PC-9 (cell line): Measurements from ENCODE around the gene NR6A1. TPM values are rescaled to one million over a fixed set of nuclear protein-coding genes. Genes with fewer than 3 reads are reported as not detected.
A peak's percentile ranks its signal among the peaks of the same experiment; 100 is the strongest.

Experiments
- BruUV-seq: library from RNA; stranded (reverse); fragments of 400-500 nt; replicated peaks from 2 replicates; lab custom pipeline; 2021; lab: Mats Ljungman, UMichigan
- CTCF ChIA-PET: fragments of 300-600 bp; sonication (Branson Sonifier 250); formaldehyde crosslinking; loops from one replicate; lab custom pipeline; 2022; ENCODE audit warnings: antibody characterized with exemption; lab: Charles Lee
- POLR2A ChIA-PET: fragments of 300-600 bp; sonication (Branson Sonifier 250); formaldehyde crosslinking; loops from one replicate; lab custom pipeline; 2022; ENCODE audit warnings: antibody characterized with exemption; ENCODE audit not compliant: unreplicated experiment; lab: Charles Lee
- DNase-seq, 2 experiments: peaks; one replicate each; pipeline versions ENCODE4 v3.0.0 to v3.0.0-alpha.2; 2015 to 2022; ENCODE audit warnings: mixed read lengths in 1 of 2
- H2AFZ ChIP-seq: fragments of 200-600 bp; sonication (generic); 2 replicates; pipeline ENCODE4 v1.8.1; 2017; ENCODE audit warnings: antibody characterized with exemption
- H3F3A ChIP-seq: fragments of 200-600 bp; sonication (generic); 2 replicates; pipeline ENCODE4 v1.8.1; 2017; ENCODE audit warnings: antibody characterized with exemption, mild to moderate bottlenecking, low read depth; ENCODE audit not compliant: insufficient read depth
- H3K27ac ChIP-seq: fragments of 200-600 bp; sonication (generic); 2 replicates; pipeline ENCODE4 v1.6.1; 2016; ENCODE audit warnings: mixed run types
- H3K27me3 ChIP-seq: fragments of 200-600 bp; sonication (generic); 2 replicates; pipeline ENCODE4 v1.6.1; 2016; ENCODE audit warnings: low read depth, mixed run types; ENCODE audit not compliant: insufficient read depth
- H3K36me3 ChIP-seq: fragments of 200-600 bp; sonication (generic); 2 replicates; pipeline ENCODE4 v1.6.1; 2016; ENCODE audit warnings: low read depth, mixed run types
- H3K4me1 ChIP-seq: fragments of 200-600 bp; sonication (generic); replicated peaks from 2 replicates; pipeline ENCODE4 v1.6.1; 2016; ENCODE audit warnings: mixed run types; ENCODE audit not compliant: insufficient read depth
- H3K4me2 ChIP-seq: fragments of 200-600 bp; sonication (generic); 2 replicates; pipeline ENCODE4 v1.6.1; 2017; ENCODE audit warnings: mixed run types
- H3K4me3 ChIP-seq: fragments of 200-600 bp; sonication (generic); 2 replicates; pipeline ENCODE4 v1.6.1; 2016; ENCODE audit warnings: mixed run types
- H3K79me2 ChIP-seq: fragments of 200-600 bp; sonication (generic); 2 replicates; pipeline ENCODE4 v1.6.1; 2017; ENCODE audit warnings: low read depth, mixed run types
- H3K9me2 ChIP-seq: fragments of 200-600 bp; sonication (generic); 2 replicates; pipeline ENCODE4 v1.8.1; 2017; ENCODE audit warnings: mild to moderate bottlenecking; ENCODE audit not compliant: insufficient read depth
- H3K9me3 ChIP-seq: fragments of 200-600 bp; sonication (generic); 2 replicates; pipeline ENCODE4 v1.8.1; 2016; ENCODE audit warnings: low read depth; ENCODE audit not compliant: insufficient read depth
- H4K20me1 ChIP-seq: fragments of 200-600 bp; sonication (generic); 2 replicates; pipeline ENCODE4 v1.8.1; 2017; ENCODE audit not compliant: insufficient read depth
- CTCF ChIP-seq: fragments of 200-600 bp; sonication (generic); conservative IDR thresholded peaks from 2 replicates; pipeline ENCODE4 v1.6.1; 2017; ENCODE audit warnings: mixed run types, antibody characterized with exemption, mild to moderate bottlenecking, moderate library complexity
- EZH2 ChIP-seq: fragments of 200-600 bp; sonication (generic); IDR thresholded peaks from 2 replicates; pipeline ENCODE4 v1.8.0; 2017; ENCODE audit warnings: antibody characterized with exemption, low read depth
- intact Hi-C: fragments of 100-400 bp; cut with micrococcal nuclease; formaldehyde crosslinking; loops from one replicate; pipeline ENCODE4 v1.10.0; 2022; ENCODE audit not compliant: unreplicated experiment
- total RNA-seq: library from RNA; stranded (reverse); gene quantifications from 2 replicates; pipeline ENCODE4 v1.2.3, GENCODE V29; 2021

NR6A1 gene
- total RNA-seq, 1 experiment from 2014 or later: 13.0 TPM

- Histone ChIP-seq H3K4me3 (no peak overlapping the region), H3K4me1 (peaks cover 18% of the 10 kb centered on the region), H4K20me1 (no peaks in the 10 kb centered on the region), H3F3A (peaks cover 12% of the 10 kb centered on the region; the same call in 1 of the 2 replicates), H3K9me3 (no peaks in the 10 kb centered on the region), H3K27ac (no peak overlapping the region), H3K36me3 (no peaks in the 10 kb centered on the region), H3K27me3 (0 out of 2 replicates have a peak, but pooled peaks cover 7% of the 10 kb centered on the region), H3K79me2 (no peaks in the 10 kb centered on the region), H3K9me2 (no peaks in the 10 kb centered on the region), H3K4me2 (peak overlapping the region; percentile 67), H2AFZ (no peak overlapping the region)
- TF ChIP-seq EZH2 (no peak), CTCF (no peak)
- no peak for DNase-seq
- intact Hi-C loops: no loop called here
- BruUV-seq: no TSS peak
- CTCF ChIA-PET: interaction anchor here (0.6 to 10.9 kb wide), 11 partner anchors 15 to 363 kb away, joined by 4 to 159 read pairs (median 7); partner anchors contain the start of gene WDR38
- POLR2A ChIA-PET: interaction anchor here (0.6 to 1.1 kb wide), 5 partner anchors 39 to 382 kb away, joined by 3 to 27 read pairs (median 7); partner anchors contain the start of gene ARPC5L
These were observed 9.1 kb upstream of the NR6A1 start for GRCh38 chr9:124780060-124780756.

- Histone ChIP-seq H3K36me3 (no peaks in the 10 kb centered on the region), H2AFZ (no peak overlapping the region), H3K4me3 (no peak overlapping the region), H3K9me2 (no peaks in the 10 kb centered on the region), H3K4me2 (peak overlapping the region; percentile 67), H3K4me1 (peaks cover 18% of the 10 kb centered on the region), H4K20me1 (no peaks in the 10 kb centered on the region), H3K79me2 (no peaks in the 10 kb centered on the region), H3F3A (peaks cover 16% of the 10 kb centered on the region; the same call in 1 of the 2 replicates), H3K27ac (no peak overlapping the region), H3K9me3 (no peaks in the 10 kb centered on the region), H3K27me3 (0 out of 2 replicates have a peak, but pooled peaks cover 7% of the 10 kb centered on the region)
- no peak for TF ChIP-seq EZH2
- no peak for TF ChIP-seq CTCF
- ChIA-PET POLR2A (interaction anchor here (0.5 to 1.1 kb wide), 12 partner anchors 33 to 591 kb away, joined by 3 to 36 read pairs (median 6); partner anchors contain the start of gene ARPC5L), CTCF (interaction anchor here (0.6 to 10.9 kb wide), 16 partner anchors 15 to 1720 kb away, joined by 3 to 159 read pairs (median 7); partner anchors contain the start of genes MAPKAP1 and WDR38)
- DNase-seq: peak; percentile 77 to 90
- BruUV-seq: no TSS peak
- intact Hi-C loops: loop anchor here (1.0 to 10.0 kb wide), 3 partner anchors 33 to 385 kb away; no protein-coding TSS in a partner anchor
These were observed 8.4 kb upstream of the NR6A1 start for GRCh38 chr9:124779368-124780059.
